D721Med (cell line): ENCODE measurements around the gene SLCO2A1.
"Not testable (repeated sequence)": the region's sequence is repeated elsewhere in the genome, so short reads cannot be mapped to it uniquely, and the experiment has no call there.

Experiments used
- DNase-seq: peaks from one replicate; pipeline ENCODE4 v3.0.0; 2011; ENCODE audit warnings: low spot score; ENCODE audit not compliant: insufficient read length
- FAIRE-seq: peaks from 2 replicates; lab custom pipeline; 2011; peaks lifted over from hg19 to GRCh38; lab: Jason Lieb, UNC
- TF ChIP-seq, protein P1 (sequence below): IDR thresholded peaks from 2 replicates; pipeline ENCODE4 v1.5.1; 2012; ENCODE audit warnings: mild to moderate bottlenecking, control low read depth; ENCODE audit not compliant: insufficient read depth; ENCODE audit errors: missing control alignments

SLCO2A1 gene

GRCh38 chr3:134074790-134075567 is 45.3 kb upstream of the SLCO2A1 start:
- no peak for DNase-seq
- no peak for FAIRE-seq
- TF ChIP-seq, protein P1, sequence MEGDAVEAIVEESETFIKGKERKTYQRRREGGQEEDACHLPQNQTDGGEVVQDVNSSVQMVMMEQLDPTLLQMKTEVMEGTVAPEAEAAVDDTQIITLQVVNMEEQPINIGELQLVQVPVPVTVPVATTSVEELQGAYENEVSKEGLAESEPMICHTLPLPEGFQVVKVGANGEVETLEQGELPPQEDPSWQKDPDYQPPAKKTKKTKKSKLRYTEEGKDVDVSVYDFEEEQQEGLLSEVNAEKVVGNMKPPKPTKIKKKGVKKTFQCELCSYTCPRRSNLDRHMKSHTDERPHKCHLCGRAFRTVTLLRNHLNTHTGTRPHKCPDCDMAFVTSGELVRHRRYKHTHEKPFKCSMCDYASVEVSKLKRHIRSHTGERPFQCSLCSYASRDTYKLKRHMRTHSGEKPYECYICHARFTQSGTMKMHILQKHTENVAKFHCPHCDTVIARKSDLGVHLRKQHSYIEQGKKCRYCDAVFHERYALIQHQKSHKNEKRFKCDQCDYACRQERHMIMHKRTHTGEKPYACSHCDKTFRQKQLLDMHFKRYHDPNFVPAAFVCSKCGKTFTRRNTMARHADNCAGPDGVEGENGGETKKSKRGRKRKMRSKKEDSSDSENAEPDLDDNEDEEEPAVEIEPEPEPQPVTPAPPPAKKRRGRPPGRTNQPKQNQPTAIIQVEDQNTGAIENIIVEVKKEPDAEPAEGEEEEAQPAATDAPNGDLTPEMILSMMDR: no peak

GRCh38 chr3:134074001-134074789 is 44.5 kb upstream of the SLCO2A1 start:
- TF ChIP-seq, protein P1: no peak
- no peak for FAIRE-seq
- DNase-seq: no peak

DNA sequence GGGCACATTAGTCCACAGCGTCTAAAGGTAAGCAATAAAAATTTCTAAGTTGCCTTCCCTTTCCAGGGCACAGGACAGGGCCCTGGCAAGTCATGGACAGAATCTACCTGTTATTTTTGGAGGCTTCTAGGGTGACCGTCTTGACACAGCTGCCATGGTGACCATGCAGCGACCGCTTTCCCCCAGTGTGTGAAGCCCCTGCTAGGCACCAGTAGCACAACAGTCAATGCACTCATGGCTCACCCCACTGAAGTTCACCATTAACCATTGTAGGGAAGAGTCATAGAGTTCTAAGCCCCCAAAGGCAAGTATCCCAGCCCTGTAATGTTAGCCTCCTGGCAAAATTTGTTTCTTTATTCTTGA is 43.8 kb upstream of the SLCO2A1 start:
- FAIRE-seq: no peak
- DNase-seq: no peak
- TF ChIP-seq, protein P1: no peak

DNA sequence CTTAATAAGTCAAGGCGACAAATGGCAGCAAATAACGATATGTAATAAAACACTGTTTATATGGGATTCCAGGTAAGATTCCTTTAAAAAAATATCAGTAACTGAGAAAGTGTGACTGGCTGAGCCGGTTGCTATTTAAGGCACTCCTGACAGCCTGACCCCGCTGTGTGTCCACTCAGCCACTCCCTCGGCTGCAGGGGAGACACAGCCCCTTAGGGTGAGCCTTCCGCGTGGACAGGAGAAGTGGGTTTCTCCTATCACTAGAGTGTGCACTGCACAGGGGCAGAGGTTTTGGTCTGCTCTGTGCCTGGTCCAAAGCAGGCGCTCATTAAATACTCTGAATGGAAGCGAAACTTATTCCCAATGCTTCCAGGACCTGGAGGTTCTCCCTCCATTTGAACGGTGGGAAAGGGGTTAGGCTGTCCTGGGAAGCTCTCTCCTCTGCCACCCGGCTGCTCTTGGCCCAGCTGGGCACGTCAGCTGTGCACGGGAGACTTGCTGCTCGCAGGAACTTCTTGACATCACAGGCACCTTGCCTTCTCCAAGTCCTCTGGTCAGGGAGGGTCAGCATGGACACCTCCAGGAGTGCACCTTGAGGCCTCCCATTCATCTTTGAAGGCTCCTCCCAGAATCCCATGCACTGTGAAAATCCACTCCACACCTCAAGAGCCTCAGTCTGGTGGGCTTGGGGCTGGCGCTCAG is 43.3 kb upstream of the SLCO2A1 start:
- no peak for DNase-seq
- TF ChIP-seq, protein P1: no peak
- no peak for FAIRE-seq

GRCh38 chr3:134070281-134070680 is 40.6 kb upstream of the SLCO2A1 start:
- FAIRE-seq, DNase-seq: not testable (repeated sequence)

DNA sequence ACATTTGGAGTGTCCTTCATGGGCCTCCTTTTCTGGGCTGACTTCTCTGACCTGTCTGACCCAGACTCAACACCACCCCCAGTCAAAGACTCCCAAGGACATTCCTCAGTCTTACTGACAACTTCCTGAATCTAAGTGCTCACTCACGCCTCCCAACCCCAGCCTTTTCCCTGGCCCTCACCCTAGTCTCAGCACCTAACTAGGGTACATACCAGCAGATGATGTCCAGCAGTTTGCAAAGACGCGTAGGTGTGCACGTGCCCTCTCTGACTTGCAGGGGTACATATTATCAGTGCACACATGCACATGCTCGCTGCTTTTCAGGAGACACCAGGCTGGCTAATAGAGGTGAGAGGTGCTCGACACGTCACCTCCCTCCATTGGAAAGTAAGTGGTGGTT is 38.7 kb upstream of the SLCO2A1 start:
- DNase-seq (no peak), FAIRE-seq (no peak)
- TF ChIP-seq, protein P1: no peak

DNA sequence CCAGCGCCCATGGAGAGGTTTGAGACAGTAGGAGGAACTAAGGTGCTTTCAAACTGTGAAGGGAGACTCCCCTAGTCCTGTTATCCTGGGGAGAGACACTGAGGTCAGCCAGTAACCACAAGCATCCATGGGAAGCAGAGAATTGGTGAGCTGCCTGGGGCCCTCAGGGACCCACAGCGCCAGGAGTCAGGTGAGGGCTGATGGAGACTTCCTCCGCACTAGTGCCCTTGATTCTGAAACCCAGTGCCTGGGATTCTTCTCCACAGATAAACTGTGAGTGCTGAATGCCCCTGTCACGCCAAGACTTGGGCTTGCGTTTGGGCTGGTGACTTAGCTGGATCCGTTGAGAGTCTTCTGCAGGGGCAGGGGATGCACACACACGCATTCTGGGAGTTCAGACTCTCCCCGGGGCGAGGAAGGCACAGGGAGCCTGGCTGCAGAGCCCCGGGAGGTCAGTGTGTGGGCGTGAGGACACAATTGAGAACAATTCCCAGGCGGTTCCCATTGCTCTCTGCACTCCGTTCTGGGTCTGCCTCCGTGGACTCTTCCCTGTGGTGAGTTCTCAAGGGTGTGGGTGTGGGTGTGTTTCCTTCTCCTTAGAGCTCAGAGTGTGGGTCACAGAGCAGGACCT is 37.9 kb upstream of the SLCO2A1 start:
- DNase-seq (no peak), FAIRE-seq (no peak)
- TF ChIP-seq, protein P1: no peak
